ENCODE results near the gene CCDC157. TPM values are rescaled to one million over a fixed set of nuclear protein-coding genes. Genes with fewer than 3 reads are reported as not detected.
A peak's percentile ranks its signal among the peaks of the same experiment; 100 is the strongest.

The CCDC157 gene
- total RNA-seq, 4 donors from 2014 or later, result 0.41 to 1.4 (median 1.1) TPM

GRCh38 chr22:30327864-30328345 lies 28.9 kb upstream of the CCDC157 start:
- no peak for DNase-seq
- Histone ChIP-seq H3K27ac (peak overlapping the region in 1 of 4 donors; percentile 75), H3K9me3 (no peaks in the 10 kb centered on the region), H3K27me3 (no peaks in the 10 kb centered on the region), H3K36me3 (peaks cover 0 to 13% of the 10 kb centered on the region in 2 donors), H3K4me1 (peaks cover 21 to 30% of the 10 kb centered on the region in 2 donors), H3K4me3 (no peak overlapping the region)
- in situ Hi-C loops (cut with MboI; ENCODE audit: low sequenced_read_pairs in 4 of 4), result no loop called here
- intact Hi-C loops (cut with DNase I; ENCODE audit: low total_unique reads), result loop anchor here (1.0 to 5.0 kb wide), 3 partner anchors 28 to 1531 kb away; partner anchors contain the start of genes RNF215 and SF3A1
- no peak for TF ChIP-seq POLR2A (IDR thresholded peaks at IDR 0.05)
- no peak for ATAC-seq

- Histone ChIP-seq H3K4me1 (peaks cover 20 to 27% of the 10 kb centered on the region in 2 donors), H3K27me3 (no peaks in the 10 kb centered on the region), H3K4me3 (no peak overlapping the region), H3K27ac (no peak overlapping the region), H3K9me3 (no peaks in the 10 kb centered on the region), H3K36me3 (peaks cover 0 to 20% of the 10 kb centered on the region in 2 donors)
- no peak for TF ChIP-seq CTCF (IDR thresholded peaks at IDR 0.05 in 4 of 5, conservative IDR thresholded peaks at IDR 0.05 in 1 of 5)
- TF ChIP-seq POLR2A (IDR thresholded peaks at IDR 0.05), result no peak
- intact Hi-C loops (cut with DNase I; ENCODE audit: low total_unique reads) (loop anchor here (5.0 kb wide), 2 partner anchors 59 to 1531 kb away; partner anchors contain the start of gene RNF215), in situ Hi-C loops (cut with MboI; ENCODE audit: low sequenced_read_pairs in 4 of 4) (no loop called here)
- DNase-seq (no peak), ATAC-seq (no peak)
Measured at GRCh38 chr22:30328466-30329049, 28.2 kb upstream of the CCDC157 start.

DNA sequence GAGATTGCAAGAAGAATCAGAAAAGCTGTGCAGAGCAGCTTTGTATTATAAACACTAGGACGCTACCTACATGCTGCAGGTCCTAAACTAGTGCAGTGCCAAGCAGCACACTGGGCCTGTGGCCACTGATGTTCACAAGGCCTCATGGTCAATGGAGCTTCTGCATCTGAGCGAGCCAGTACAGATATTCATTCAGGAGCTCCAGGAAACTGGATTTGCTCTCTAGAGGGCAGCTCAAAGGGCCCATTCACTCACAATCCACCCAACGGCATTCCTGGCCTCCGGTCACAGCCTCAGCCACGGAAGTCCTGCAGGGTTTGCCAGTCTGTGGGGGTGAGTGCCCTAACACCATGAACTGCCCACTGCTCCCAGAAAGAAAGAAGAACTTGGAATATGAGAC lies 24.3 kb upstream of the CCDC157 start:
- ATAC-seq, result no peak
- H3K27ac ChIP-seq, result no peak overlapping the region
- H3K36me3 ChIP-seq, result peaks cover 3 to 60% of the 10 kb centered on the region in 2 donors
- DNase-seq, result no peak
- in situ Hi-C loops (cut with MboI; ENCODE audit: low sequenced_read_pairs in 4 of 4) (no loop called here), intact Hi-C loops (cut with DNase I; ENCODE audit: low total_unique reads) (no loop called here)
- TF ChIP-seq CTCF (IDR thresholded peaks at IDR 0.05 in 4 of 5, conservative IDR thresholded peaks at IDR 0.05 in 1 of 5) (no peak), POLR2A (IDR thresholded peaks at IDR 0.05) (no peak)
- no peaks in the 10 kb centered on the region for H3K27me3 ChIP-seq
- no peaks in the 10 kb centered on the region for H3K9me3 ChIP-seq
- peaks cover 9 to 14% of the 10 kb centered on the region in 2 donors for H3K4me1 ChIP-seq
- no peak overlapping the region for H3K4me3 ChIP-seq

- ATAC-seq (no peak), DNase-seq (no peak)
- in situ Hi-C loops (cut with MboI; ENCODE audit: low sequenced_read_pairs in 4 of 4), result no loop called here
- Histone ChIP-seq H3K4me1 (peaks cover 9 to 20% of the 10 kb centered on the region in 2 donors), H3K27me3 (no peaks in the 10 kb centered on the region), H3K36me3 (peaks cover 3 to 66% of the 10 kb centered on the region in 2 donors), H3K4me3 (no peak overlapping the region), H3K9me3 (no peaks in the 10 kb centered on the region), H3K27ac (no peak overlapping the region)
- intact Hi-C loops (cut with DNase I; ENCODE audit: low total_unique reads), result no loop called here
- TF ChIP-seq POLR2A (IDR thresholded peaks at IDR 0.05) (no peak), CTCF (IDR thresholded peaks at IDR 0.05 in 4 of 5, conservative IDR thresholded peaks at IDR 0.05 in 1 of 5) (no peak)
Measured at GRCh38 chr22:30332994-30333706, 23.7 kb upstream of the CCDC157 start.

GRCh38 chr22:30333707-30334087 lies 23.1 kb upstream of the CCDC157 start:
- TF ChIP-seq POLR2A (IDR thresholded peaks at IDR 0.05) (no peak), CTCF (IDR thresholded peaks at IDR 0.05 in 4 of 5, conservative IDR thresholded peaks at IDR 0.05 in 1 of 5) (no peak)
- no peak for ATAC-seq
- intact Hi-C loops (cut with DNase I; ENCODE audit: low total_unique reads), result no loop called here
- Histone ChIP-seq H3K27ac (no peak overlapping the region), H3K27me3 (no peaks in the 10 kb centered on the region), H3K4me3 (no peak overlapping the region), H3K36me3 (peaks cover 3 to 71% of the 10 kb centered on the region in 2 donors), H3K4me1 (peaks cover 9 to 20% of the 10 kb centered on the region in 2 donors), H3K9me3 (no peaks in the 10 kb centered on the region)
- no peak for DNase-seq
- in situ Hi-C loops (cut with MboI; ENCODE audit: low sequenced_read_pairs in 4 of 4), result no loop called here

Measured in gastrocnemius medialis (tissue), 4 donors.